Stimulated activated CD8-positive, alpha-beta memory T cell treated with anti-CD3 and anti-CD28 coated beads, Interleukin-4, amount 100 ng/mL, for 24 hours (primary cell): ENCODE results near the gene NIN.

Experiments used
- DNase-seq: peaks from one replicate; pipeline ENCODE4 v3.0.0-alpha.2; 2020; ENCODE audit warnings: low read depth

NIN gene

GRCh38 chr14:50790589-50790988 is 40.4 kb downstream of the NIN start:
- DNase-seq = no peak

- no peak for DNase-seq
Measured at GRCh38 chr14:50786751-50787464, 44.1 kb downstream of the NIN start.

GRCh38 chr14:50785457-50786063 is 45.4 kb downstream of the NIN start:
- DNase-seq = no peak

- no peak for DNase-seq
Measured at GRCh38 chr14:50784683-50785456, 46.1 kb downstream of the NIN start.

- DNase-seq = no peak
Measured at GRCh38 chr14:50783563-50783962, 47.4 kb downstream of the NIN start.

GRCh38 chr14:50780393-50780792 is 50.6 kb downstream of the NIN start:
- no peak for DNase-seq

- DNase-seq = no peak
Measured at GRCh38 chr14:50778721-50779483, 52.1 kb downstream of the NIN start.

- no peak for DNase-seq
Measured at GRCh38 chr14:50776522-50776921, 54.4 kb downstream of the NIN start.

- no peak for DNase-seq
Measured at GRCh38 chr14:50775357-50775756, 55.6 kb downstream of the NIN start.

- no peak for DNase-seq
Measured at GRCh38 chr14:50774542-50775267, 56.3 kb downstream of the NIN start.

GRCh38 chr14:50773632-50774541 is 57.1 kb downstream of the NIN start:
- no peak for DNase-seq

- DNase-seq = no peak
Measured at GRCh38 chr14:50772412-50772811, 58.5 kb downstream of the NIN start.

- DNase-seq = no peak
Measured at GRCh38 chr14:50770586-50770985, 60.4 kb downstream of the NIN start.

- no peak for DNase-seq
Measured at GRCh38 chr14:50769863-50770500, 61.0 kb downstream of the NIN start.

GRCh38 chr14:50768680-50769079 is 62.3 kb downstream of the NIN start:
- DNase-seq = no peak

- no peak for DNase-seq
Measured at GRCh38 chr14:50766338-50766886, 64.5 kb downstream of the NIN start.

GRCh38 chr14:50763382-50764007 is 67.5 kb downstream of the NIN start:
- no peak for DNase-seq

GRCh38 chr14:50762931-50763300 is 68.0 kb downstream of the NIN start:
- no peak for DNase-seq
